ENCODE measurements around the gene RAPSN.

RAPSN gene

GRCh38 chr11:47389577-47390421 lies 59.1 kb downstream of the RAPSN start:
- no peak overlapping the region for H3K4me3 ChIP-seq (ENCODE audit: low read length)
- no peak for DNase-seq (ENCODE audit: low read depth)
- TF ChIP-seq, protein P1, sequence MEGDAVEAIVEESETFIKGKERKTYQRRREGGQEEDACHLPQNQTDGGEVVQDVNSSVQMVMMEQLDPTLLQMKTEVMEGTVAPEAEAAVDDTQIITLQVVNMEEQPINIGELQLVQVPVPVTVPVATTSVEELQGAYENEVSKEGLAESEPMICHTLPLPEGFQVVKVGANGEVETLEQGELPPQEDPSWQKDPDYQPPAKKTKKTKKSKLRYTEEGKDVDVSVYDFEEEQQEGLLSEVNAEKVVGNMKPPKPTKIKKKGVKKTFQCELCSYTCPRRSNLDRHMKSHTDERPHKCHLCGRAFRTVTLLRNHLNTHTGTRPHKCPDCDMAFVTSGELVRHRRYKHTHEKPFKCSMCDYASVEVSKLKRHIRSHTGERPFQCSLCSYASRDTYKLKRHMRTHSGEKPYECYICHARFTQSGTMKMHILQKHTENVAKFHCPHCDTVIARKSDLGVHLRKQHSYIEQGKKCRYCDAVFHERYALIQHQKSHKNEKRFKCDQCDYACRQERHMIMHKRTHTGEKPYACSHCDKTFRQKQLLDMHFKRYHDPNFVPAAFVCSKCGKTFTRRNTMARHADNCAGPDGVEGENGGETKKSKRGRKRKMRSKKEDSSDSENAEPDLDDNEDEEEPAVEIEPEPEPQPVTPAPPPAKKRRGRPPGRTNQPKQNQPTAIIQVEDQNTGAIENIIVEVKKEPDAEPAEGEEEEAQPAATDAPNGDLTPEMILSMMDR (conservative IDR thresholded peaks at IDR 0.05; ENCODE audit: low read length), result no peak

- TF ChIP-seq, protein P1 (conservative IDR thresholded peaks at IDR 0.05; ENCODE audit: low read length), result no peak
- no peak overlapping the region for H3K4me3 ChIP-seq (ENCODE audit: low read length)
- no peak for DNase-seq (ENCODE audit: low read depth)
These were observed 60.0 kb downstream of the RAPSN start for GRCh38 chr11:47388697-47389576.

DNA sequence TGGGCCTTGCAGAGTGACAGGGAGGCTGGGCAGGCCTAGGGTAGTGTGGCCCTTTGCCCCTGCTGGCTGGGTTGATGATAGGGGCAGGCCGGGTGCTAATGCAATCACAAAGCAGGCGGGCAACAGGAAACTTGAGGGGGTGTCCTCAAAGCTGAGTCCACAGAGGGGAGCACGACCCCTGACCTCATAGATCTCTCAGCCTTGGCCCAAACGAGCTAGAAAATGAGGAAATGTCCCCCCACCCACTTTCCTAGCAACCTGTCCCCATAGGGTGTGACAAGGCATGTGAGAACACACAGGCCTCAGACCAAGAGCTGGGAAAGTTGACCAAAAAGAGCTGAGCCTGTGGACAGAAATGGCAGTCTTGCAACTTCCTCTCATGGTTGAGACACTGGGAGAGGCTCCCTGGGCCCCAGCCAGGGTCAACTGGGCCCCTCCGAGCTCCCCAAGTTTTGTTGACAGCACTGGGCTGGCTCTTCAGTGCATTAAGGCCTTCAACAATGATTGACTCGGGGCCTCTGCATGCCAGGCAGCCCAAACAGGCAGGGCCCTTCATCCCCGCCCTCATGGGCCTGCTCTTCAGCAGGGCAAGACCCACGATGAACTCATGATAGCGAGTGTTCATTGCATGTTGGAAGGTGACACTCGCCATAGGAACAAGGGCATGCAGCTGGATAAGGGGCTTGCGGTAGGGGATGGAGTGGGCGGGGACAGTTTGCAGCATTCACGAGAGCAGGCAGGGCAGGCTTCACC lies 60.8 kb downstream of the RAPSN start:
- DNase-seq (ENCODE audit: low read depth), result no peak
- TF ChIP-seq, protein P1 (conservative IDR thresholded peaks at IDR 0.05; ENCODE audit: low read length), result no peak
- no peak overlapping the region for H3K4me3 ChIP-seq (ENCODE audit: low read length)

Data from AG10803 (cell line).